ENCODE data around the gene C1orf115. TPM values are rescaled to one million over a fixed set of nuclear protein-coding genes. Genes with fewer than 3 reads are reported as not detected.

Gene C1orf115
- 10 to 100 TPM; 27.4 to 63.0 (median 38.9) TPM for total RNA-seq

GRCh38 chr1:220690140-220691052 lies at the start of gene C1orf115:
Gene C1orf115, plus strand, starts transcription at chr1:220690363. Its CDS starts 40 bp downstream, at chr1:220690403.
- DNase-seq (ENCODE audit: low spot score) (peak; percentile 42), ATAC-seq (ENCODE audit: low FRiP score) (peak; percentile 99)
- TF ChIP-seq CTCF (IDR thresholded peaks at IDR 0.05), result peak in 2 of 3 donors; percentile 46 to 90

GRCh38 chr1:220642285-220642684 lies 47.9 kb upstream of the C1orf115 start:
- no peak for DNase-seq (ENCODE audit: low spot score)
- ATAC-seq (ENCODE audit: low FRiP score), result no peak
- no peak for TF ChIP-seq CTCF (IDR thresholded peaks at IDR 0.05)

GRCh38 chr1:220652995-220653394 lies 37.2 kb upstream of the C1orf115 start:
- no peak for ATAC-seq (ENCODE audit: low FRiP score)
- no peak for DNase-seq (ENCODE audit: low spot score)
- TF ChIP-seq CTCF (IDR thresholded peaks at IDR 0.05), result no peak

- TF ChIP-seq CTCF (IDR thresholded peaks at IDR 0.05), result no peak
- ATAC-seq (ENCODE audit: low FRiP score), result no peak
- no peak for DNase-seq (ENCODE audit: low spot score)
Measured at GRCh38 chr1:220655509-220655908, 34.7 kb upstream of the C1orf115 start.

GRCh38 chr1:220655961-220656740 lies 34.0 kb upstream of the C1orf115 start:
- no peak for TF ChIP-seq CTCF (IDR thresholded peaks at IDR 0.05)
- DNase-seq (ENCODE audit: low spot score) (no peak), ATAC-seq (ENCODE audit: low FRiP score) (no peak)

GRCh38 chr1:220666349-220666748 lies 23.8 kb upstream of the C1orf115 start:
- TF ChIP-seq CTCF (IDR thresholded peaks at IDR 0.05), result no peak
- DNase-seq (ENCODE audit: low spot score) (no peak), ATAC-seq (ENCODE audit: low FRiP score) (no peak)
